ENCODE results near the gene ACOD1. TPM values are rescaled to one million over a fixed set of nuclear protein-coding genes. Genes with fewer than 3 reads are reported as not detected.

The ACOD1 gene
- total RNA-seq, 1 donor from 2014 or later = not detected

DNA sequence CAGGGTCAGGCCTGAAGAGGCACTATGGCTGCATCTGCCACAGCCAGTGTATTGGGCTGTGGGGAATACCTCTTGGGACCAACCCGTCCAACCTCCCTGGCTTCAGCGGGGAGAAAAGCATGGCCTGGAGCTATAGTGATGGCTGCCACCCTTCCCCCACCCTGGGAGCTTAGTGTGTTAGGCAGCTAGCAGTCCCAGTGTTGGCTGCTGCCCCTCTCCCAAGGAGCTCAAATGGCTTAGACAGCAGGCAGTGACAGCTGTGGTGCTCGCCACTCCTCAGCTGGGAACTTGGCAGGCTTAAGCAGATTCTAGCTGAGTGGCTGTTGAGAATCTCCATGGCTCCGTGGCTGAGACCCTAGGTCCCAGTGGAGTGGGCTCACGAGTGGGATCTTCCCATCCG, 19.7 kb downstream of the ACOD1 start:
- no peak for ATAC-seq (ENCODE audit: low read depth)
- Mint-ChIP-seq H3K27me3 (peaks cover 19% of the 10 kb centered on the region), H3K27ac (no peak overlapping the region), H3K4me1 (no peaks in the 10 kb centered on the region), H3K36me3 (ENCODE audit: low read depth) (no peaks in the 10 kb centered on the region), H3K4me3 (no peak overlapping the region), H3K9me3 (no peaks in the 10 kb centered on the region)
- TF ChIP-seq, protein P1, sequence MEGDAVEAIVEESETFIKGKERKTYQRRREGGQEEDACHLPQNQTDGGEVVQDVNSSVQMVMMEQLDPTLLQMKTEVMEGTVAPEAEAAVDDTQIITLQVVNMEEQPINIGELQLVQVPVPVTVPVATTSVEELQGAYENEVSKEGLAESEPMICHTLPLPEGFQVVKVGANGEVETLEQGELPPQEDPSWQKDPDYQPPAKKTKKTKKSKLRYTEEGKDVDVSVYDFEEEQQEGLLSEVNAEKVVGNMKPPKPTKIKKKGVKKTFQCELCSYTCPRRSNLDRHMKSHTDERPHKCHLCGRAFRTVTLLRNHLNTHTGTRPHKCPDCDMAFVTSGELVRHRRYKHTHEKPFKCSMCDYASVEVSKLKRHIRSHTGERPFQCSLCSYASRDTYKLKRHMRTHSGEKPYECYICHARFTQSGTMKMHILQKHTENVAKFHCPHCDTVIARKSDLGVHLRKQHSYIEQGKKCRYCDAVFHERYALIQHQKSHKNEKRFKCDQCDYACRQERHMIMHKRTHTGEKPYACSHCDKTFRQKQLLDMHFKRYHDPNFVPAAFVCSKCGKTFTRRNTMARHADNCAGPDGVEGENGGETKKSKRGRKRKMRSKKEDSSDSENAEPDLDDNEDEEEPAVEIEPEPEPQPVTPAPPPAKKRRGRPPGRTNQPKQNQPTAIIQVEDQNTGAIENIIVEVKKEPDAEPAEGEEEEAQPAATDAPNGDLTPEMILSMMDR (IDR thresholded peaks at IDR 0.05) = no peak
- ChIA-PET CTCF (no interaction called here), POLR2A (no interaction called here)
- intact Hi-C loops (cut with micrococcal nuclease) = no loop called here
- no peak for DNase-seq

DNA sequence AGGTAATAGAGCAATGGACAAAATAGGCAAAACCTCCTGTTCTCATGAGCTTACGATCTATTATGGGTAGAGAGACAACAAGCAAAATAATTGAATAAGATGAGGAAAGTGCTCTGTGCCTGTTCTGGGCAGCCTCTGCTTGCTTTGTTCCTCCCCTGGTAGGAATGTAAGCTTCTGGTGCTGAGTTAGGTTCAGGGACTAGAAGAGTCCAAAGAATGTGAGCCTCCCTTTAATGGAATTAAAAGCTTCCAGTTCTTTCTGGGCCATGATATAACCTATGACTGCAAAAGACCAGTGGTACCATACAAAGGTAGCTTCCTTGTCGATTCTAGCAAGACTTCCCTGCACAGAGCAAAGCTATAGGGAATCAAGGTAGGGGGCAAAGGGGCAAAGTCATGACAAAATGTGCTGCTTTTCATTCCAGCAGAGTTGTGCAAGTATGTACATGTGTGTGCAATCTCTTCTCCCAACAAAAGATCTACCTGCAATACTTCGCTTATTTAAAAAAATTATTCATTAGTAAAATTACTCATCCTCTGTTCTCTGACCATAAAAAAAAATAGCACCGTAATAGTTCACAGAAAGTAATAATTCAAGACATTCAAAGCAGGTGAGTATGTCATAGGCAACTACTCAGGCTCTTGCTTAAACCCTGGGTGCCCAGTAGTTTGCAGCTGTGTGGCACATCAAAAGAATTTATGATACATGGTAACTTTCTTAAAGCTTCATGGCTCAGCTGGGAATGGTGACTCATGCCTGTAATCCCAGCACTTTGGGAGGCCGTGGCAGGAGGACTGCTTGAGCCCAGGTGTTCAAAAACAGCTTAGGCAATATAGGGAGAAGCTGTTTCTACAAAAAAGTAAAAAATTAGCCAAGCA, 21.4 kb downstream of the ACOD1 start:
- ATAC-seq (ENCODE audit: low read depth) = no peak
- no peaks in the 10 kb centered on the region for H3K36me3 Mint-ChIP-seq (ENCODE audit: low read depth)
- H3K27me3 Mint-ChIP-seq = peaks cover 23% of the 10 kb centered on the region
- DNase-seq = no peak
- ChIA-PET CTCF (interaction anchor here (3.0 kb wide), 1 partner anchor 10 kb away, joined by 9 read pairs; no protein-coding TSS in a partner anchor), POLR2A (no interaction called here)
- H3K27ac Mint-ChIP-seq = no peak overlapping the region
- no peaks in the 10 kb centered on the region for H3K9me3 Mint-ChIP-seq
- intact Hi-C loops (cut with micrococcal nuclease) = no loop called here
- TF ChIP-seq, protein P1 (IDR thresholded peaks at IDR 0.05) = no peak
- H3K4me3 Mint-ChIP-seq = no peak overlapping the region
- no peaks in the 10 kb centered on the region for H3K4me1 Mint-ChIP-seq

DNA sequence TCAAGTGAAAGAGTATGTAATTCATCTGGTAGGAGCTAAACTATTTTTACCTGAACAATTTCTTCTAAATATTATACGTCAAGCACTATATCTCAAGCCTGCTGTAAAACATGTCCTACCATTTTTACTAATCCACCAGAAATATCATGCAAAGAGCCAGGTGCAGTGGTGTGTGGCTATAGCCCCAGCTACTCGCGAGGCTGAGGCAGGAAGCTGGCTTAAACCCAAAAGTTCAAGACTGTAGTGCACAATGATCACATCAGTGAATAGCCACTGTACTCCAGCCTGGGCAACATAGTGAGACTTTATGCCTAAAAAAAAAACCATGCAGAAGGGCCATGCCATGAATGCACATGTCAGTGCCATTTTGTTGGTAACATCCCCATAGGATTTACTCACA, 22.9 kb downstream of the ACOD1 start:
- ATAC-seq (ENCODE audit: low read depth) (no peak), DNase-seq (no peak)
- no peaks in the 10 kb centered on the region for H3K4me1 Mint-ChIP-seq
- TF ChIP-seq, protein P1 (IDR thresholded peaks at IDR 0.05) = no peak
- no peaks in the 10 kb centered on the region for H3K9me3 Mint-ChIP-seq
- no peak overlapping the region for H3K27ac Mint-ChIP-seq
- H3K4me3 Mint-ChIP-seq = no peak overlapping the region
- H3K27me3 Mint-ChIP-seq = peaks cover 27% of the 10 kb centered on the region
- intact Hi-C loops (cut with micrococcal nuclease) = no loop called here
- ChIA-PET CTCF (interaction anchor here (3.0 kb wide), 1 partner anchor 9 kb away, joined by 9 read pairs; no protein-coding TSS in a partner anchor), POLR2A (no interaction called here)
- no peaks in the 10 kb centered on the region for H3K36me3 Mint-ChIP-seq (ENCODE audit: low read depth)

DNA sequence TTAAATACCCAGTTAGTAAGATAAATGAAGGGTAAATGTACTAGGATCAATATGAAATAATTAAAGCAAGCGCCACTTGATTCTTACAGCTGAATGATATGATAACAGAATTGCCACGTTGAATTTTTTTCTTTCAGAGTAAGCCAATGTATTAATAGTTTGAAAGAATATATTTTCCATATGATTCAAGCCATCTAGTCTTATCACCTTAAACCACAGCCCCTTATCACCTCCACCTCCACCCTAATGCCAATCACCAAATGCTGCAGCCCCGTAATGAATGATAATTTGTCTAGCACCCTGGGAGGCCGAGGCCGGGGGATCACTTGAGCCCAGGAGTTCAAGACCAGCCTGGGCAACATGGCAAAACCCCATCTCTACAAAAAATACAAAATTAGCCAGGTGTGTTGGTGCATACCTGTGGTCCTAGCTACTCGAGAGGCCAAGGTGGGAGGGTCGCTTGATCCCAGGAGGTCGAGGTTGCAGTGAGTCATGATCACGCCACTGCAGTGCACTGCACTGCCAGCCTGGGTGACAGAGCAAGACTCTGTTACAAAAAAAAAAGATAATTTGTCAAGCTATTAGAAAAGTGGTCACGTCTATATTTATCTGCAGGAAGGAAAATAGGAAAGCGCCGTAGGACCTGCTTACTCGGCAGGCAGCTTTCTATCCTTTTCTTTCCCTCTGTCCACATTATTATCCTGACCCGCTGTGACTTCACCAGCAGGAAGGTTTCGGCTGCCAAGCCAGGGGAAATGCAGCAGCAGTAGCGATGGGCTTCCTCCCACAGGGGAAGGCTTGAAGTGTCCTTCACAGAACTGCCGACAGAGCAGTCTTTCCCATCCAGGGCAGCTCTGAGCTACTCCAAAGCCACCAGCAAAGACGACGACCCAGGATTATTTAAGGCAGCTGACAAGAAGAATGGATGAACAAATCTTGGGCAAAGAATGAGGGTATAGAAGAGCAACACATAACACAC, 23.8 kb downstream of the ACOD1 start:
- DNase-seq (no peak), ATAC-seq (ENCODE audit: low read depth) (no peak)
- Mint-ChIP-seq H3K9me3 (no peaks in the 10 kb centered on the region), H3K36me3 (ENCODE audit: low read depth) (no peaks in the 10 kb centered on the region), H3K27me3 (peaks cover 35% of the 10 kb centered on the region), H3K27ac (no peak overlapping the region), H3K4me1 (no peaks in the 10 kb centered on the region), H3K4me3 (no peak overlapping the region)
- intact Hi-C loops (cut with micrococcal nuclease) = no loop called here
- CTCF ChIA-PET = interaction anchor here (0.6 kb wide), 1 partner anchor 14 kb away, joined by 3 read pairs; no protein-coding TSS in a partner anchor
- POLR2A ChIA-PET = no interaction called here
- TF ChIP-seq, protein P1 (IDR thresholded peaks at IDR 0.05) = no peak

Data from activated B cell treated with CpG ODN at 0.5 μM for 24 hours (primary cell).